HG03135 (cell line): ENCODE results near the gene TUBB1.

Source experiments
- ATAC-seq: cut with Tn5 transposase; IDR thresholded peaks from one replicate; pipeline ENCODE4 v1.9.1; 2021; ENCODE audit warnings: mild to moderate bottlenecking, moderate library complexity; ENCODE audit not compliant: unreplicated experiment

TUBB1 gene

DNA sequence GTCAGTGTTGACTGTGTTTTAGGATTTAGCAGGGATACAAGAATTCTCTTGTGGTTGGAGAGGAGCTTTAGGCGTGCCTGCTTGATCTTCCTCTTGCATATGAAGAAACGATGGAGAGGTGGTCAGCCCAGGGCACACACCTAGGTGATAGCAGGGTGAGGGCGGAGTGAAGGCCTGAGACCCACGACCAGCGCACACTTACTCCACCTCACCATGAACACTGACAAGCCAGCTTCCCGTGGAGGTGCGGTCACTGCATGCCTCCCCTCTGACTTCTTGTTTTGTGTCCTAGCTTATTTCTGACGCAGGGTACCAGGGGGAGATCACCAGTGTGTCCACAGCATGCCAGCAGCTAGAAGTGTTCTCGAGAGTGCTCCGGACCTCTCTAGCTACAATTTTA is 30.0 kb upstream of the TUBB1 start:
- ATAC-seq: no peak

GRCh38 chr20:58990651-58991445 is 28.4 kb upstream of the TUBB1 start:
- no peak for ATAC-seq

GRCh38 chr20:58991715-58992114 is 27.5 kb upstream of the TUBB1 start:
- ATAC-seq: no peak

DNA sequence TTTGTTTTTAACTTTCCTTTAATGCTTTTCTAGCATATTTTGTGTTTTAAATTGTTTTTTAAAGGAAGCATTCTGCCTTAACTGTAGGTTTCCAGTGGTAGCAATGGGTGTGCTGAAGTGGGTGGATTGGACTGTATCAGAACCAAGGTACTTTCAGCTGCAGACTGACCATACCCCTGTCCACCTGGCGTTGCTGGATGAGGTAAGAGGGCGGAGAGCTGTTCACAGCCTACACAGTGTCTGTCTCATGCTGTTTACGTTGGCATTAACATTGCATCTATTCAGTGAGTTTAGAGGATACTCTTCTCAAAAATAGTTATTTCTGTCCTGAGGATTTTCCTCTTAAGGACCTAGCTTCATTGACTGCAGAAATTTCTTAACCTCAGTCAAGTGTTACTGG is 26.3 kb upstream of the TUBB1 start:
- no peak for ATAC-seq

DNA sequence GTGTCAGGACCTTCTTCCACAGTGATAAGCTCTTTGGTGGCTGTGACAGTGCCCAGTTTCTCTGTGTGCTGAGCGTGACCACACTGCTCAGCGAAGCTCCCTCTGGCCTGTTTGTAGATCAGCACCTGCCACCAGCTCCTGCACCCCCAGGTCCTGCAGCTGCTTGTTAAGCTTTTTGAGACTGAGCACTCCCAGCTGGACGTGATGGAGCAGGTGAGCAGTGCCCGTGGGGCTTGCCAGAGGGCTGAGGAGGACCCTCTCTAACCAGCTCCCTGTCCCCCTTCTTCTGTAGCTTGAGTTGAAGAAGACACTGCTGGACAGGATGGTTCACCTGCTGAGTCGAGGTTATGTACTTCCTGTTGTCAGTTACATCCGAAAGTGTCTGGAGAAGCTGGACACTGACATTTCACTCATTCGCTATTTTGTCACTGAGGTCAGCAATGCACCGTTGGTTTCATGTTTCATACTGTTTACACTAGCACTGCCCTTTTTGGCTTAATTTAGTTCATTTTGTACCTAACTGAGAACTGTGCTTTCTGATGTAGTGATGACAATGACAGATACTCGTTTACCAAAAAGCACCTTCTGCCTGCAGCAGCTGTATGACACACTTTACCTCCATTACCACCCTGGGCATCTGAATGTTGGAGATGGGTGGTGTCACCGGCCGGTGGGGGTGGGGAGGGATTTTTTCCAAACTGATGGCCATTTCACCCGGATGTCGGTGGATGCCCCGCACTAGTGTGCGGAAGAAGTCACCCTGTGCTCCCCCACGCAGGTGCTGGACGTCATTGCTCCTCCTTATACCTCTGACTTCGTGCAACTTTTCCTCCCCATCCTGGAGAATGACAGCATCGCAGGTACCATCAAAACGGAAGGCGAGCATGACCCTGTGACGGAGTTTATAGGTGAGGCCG is 25.6 kb upstream of the TUBB1 start:
- no peak for ATAC-seq

GRCh38 chr20:58994390-58995159 is 24.7 kb upstream of the TUBB1 start:
- no peak for ATAC-seq

DNA sequence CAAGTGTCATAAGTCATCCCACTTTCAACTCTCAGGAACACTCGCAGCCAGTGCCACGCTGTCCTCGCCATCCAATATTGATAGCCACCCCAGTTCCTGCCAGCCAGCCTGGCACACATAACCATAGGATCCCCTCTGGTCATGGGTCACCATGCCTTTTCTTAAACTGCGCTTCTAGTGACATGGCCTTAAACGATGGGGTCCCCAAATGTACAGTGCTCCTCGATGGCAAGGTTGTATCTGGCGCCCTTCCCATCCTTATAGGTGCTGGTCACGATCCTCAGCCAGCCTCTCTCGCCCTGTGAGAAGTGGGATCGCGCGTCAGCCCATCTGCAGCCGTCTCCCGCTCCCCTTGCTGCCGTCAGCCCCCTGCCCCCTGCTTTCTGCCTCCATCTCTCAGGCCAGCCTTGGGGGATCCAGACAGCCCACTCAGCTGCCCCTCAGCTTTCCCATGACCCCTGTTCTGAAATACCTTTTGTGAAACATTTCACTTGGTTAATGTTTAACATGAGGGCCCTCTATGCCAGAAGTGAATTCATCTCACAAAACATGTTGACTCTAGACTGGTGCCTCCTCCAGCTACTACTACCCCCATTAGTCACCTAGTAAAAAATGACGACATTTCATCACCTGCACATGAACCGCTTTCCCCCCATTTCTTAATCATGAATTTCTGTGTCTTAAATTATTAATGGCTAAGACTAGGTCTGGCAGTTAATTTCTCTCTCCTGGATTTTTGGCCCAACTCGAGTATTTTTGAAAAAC is 23.6 kb upstream of the TUBB1 start:
- ATAC-seq: no peak

GRCh38 chr20:58996226-58996611 is 23.0 kb upstream of the TUBB1 start:
- no peak for ATAC-seq

DNA sequence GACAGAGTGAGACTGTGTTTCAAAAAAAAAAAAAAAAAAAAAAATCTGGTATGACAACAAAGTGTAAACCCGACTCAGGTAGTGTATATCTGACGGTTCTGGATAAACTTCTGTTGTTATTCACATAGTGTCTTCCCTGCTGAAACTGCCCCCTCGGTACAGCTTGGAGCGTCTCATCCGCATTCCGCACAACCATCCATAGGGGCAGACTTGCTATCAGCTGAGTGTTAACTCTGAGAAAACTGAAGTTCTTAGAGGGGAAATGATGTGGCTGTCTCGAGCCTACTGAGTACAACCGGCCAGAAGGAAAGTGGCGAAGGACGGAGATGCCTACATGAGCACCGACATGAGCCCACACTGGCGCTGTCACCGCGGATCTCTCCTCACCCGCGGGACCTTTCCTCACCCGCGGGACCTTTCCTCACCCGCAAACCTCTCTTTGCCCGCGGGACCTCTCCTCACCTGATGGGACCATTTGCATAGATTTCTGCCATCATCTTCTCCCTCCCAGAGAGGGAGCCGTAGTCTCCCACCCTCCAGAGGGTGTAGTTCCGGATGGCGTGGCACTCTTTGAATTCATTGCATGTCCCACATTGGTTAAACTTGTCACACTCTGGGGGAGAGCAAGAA is 22.0 kb upstream of the TUBB1 start:
- no peak for ATAC-seq

GRCh38 chr20:58998656-58999055 is 20.6 kb upstream of the TUBB1 start:
- ATAC-seq: no peak

DNA sequence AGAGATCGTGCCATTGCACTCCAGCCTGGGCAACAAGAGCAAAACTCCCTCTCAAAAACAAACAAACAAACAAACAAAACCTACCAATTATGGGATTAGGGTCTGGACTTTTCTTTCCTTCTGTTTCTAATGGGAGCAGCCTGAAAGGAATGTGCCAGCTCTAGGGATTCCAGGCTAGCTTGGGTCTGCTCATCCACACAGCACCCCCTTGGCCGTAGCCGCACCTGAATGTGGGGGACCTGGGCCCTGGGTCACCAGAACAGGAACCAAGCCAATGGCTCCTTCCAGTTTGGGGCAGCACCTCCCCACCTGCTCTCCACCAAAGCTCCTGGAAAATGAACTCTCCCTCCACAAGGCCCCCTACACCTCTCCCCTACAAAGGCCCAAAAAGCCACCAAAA is 18.9 kb upstream of the TUBB1 start:
- ATAC-seq: no peak

- no peak for ATAC-seq
These were observed 18.2 kb upstream of the TUBB1 start for GRCh38 chr20:59001068-59001448.

DNA sequence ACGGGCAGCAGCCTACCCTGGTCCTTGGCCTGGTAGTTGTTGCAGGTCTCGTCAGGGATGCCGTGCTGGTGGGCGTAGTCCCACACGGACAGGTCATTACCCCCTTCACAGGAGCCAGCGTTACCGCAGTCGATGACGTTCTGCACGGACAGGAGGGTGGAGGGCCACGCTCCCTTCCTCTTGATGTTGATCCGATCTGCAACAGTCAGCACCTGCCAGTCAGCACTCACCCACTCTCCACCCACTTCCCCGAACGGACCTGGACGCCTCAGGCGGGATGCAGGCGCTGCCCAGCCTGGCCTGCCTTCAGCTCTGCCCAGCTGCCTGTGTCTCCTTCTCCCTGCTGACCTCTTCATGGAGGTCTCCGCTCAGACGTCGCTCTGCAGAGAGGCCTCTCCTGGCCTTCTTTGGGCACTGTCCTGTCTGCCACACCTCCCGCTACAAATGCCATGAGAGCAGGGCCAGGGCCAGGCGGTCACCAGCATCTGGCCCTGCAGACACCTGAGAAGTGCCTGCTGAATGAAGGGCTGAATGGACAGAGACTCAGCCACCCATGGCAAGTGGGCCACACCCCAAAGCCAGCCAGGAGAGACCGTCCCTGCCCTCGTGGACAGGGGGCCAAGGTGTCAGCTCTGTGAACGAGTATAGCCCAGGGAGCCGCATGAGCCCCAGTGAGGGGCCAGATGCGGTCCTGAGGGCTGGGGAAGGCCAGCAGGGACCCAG is 17.6 kb upstream of the TUBB1 start:
- ATAC-seq: no peak

GRCh38 chr20:59002388-59002787 is 16.8 kb upstream of the TUBB1 start:
- ATAC-seq: no peak

- ATAC-seq: no peak
These were observed 16.3 kb upstream of the TUBB1 start for GRCh38 chr20:59002874-59003399.

- ATAC-seq: no peak
These were observed 15.3 kb upstream of the TUBB1 start for GRCh38 chr20:59003836-59004492.

GRCh38 chr20:59004493-59004762 is 14.8 kb upstream of the TUBB1 start:
- ATAC-seq: no peak

GRCh38 chr20:59004763-59005522 is 14.3 kb upstream of the TUBB1 start:
- peak; percentile 53 for ATAC-seq
